Rectal smooth muscle tissue (tissue), 1 donor: ENCODE results near the gene DCBLD2.
"Not testable (repeated sequence)": the region's sequence is repeated elsewhere in the genome, so short reads cannot be mapped to it uniquely, and the experiment has no call there.

Source experiments
- H3K27ac ChIP-seq: one replicate; pipeline ENCODE4 v1.7.0; 2013; ENCODE audit warnings: low read depth, low read length, inconsistent platforms
- H3K27me3 ChIP-seq: one replicate; pipeline ENCODE4 v1.7.0; 2013; ENCODE audit warnings: low read length; ENCODE audit not compliant: control insufficient read depth, insufficient read depth
- H3K36me3 ChIP-seq: one replicate; pipeline ENCODE4 v1.7.0; 2013; ENCODE audit warnings: low read length; ENCODE audit not compliant: control insufficient read depth, insufficient read depth
- H3K4me1 ChIP-seq: one replicate; pipeline ENCODE4 v1.7.0; 2013; ENCODE audit warnings: low read length; ENCODE audit not compliant: control insufficient read depth, insufficient read depth
- H3K4me3 ChIP-seq: one replicate; pipeline ENCODE4 v1.7.0; 2013; ENCODE audit warnings: low read length
- H3K9ac ChIP-seq: one replicate; pipeline ENCODE4 v1.7.0; 2013; ENCODE audit warnings: low read length

The DCBLD2 gene

DNA sequence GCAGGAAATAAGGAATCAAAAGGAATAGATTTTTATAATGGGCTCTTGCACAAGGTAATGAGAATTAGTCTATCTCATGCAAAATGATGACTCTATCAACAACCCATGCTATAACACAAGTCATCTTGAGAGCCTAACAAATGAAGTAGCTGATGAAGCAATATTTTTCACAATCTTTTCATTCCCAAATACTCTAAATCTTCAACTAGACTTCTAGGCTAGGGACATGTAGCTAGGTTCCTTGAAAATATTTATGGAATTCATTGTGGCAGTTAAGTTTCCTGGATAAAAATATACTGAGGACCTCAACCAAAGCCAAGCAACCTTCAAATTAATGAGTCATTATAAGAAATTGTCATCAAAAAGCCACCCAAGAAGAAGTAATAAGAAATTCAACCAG is 55.4 kb downstream of the DCBLD2 start:
- H3K9ac ChIP-seq: no peak overlapping the region
- peaks cover 3% of the 10 kb centered on the region for H3K4me1 ChIP-seq
- H3K4me3 ChIP-seq: no peak overlapping the region
- no peaks in the 10 kb centered on the region for H3K27me3 ChIP-seq
- no peak overlapping the region for H3K27ac ChIP-seq
- H3K36me3 ChIP-seq: peaks cover 3% of the 10 kb centered on the region

DNA sequence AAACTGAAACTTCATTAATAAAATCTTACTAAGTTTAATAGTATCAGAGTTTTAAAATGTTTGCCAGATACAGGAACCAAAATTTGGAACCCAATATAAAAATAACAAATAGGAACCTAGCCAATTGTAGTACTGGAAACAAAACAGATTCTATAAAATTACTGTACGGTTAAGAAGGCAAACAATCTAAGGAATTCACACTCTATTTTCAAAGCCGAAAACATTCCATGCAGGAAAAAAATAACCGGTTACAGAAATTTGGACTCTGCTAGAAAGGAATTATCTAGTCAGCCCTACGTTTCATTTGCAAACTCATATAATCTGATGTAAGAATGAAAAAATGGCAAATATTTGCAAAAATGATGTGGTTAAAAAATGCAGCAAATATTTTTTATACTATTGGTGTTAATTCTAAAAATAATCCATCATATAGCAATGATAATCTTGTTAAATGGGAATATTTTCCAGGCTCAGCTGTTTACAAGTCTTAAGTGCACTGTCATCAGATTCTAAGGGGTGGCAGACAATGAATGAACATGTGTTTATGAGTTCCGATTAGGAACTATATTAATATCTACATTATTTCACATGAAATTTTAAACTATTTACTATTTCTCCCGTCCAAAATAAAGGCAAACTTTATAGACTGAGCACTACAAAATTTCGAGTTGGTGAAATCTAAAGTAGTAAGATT is 58.1 kb downstream of the DCBLD2 start:
- H3K9ac ChIP-seq: no peak overlapping the region
- H3K4me3 ChIP-seq: no peak overlapping the region
- H3K36me3 ChIP-seq: peaks cover 3% of the 10 kb centered on the region
- no peaks in the 10 kb centered on the region for H3K27me3 ChIP-seq
- H3K4me1 ChIP-seq: peaks cover 3% of the 10 kb centered on the region
- no peak overlapping the region for H3K27ac ChIP-seq

DNA sequence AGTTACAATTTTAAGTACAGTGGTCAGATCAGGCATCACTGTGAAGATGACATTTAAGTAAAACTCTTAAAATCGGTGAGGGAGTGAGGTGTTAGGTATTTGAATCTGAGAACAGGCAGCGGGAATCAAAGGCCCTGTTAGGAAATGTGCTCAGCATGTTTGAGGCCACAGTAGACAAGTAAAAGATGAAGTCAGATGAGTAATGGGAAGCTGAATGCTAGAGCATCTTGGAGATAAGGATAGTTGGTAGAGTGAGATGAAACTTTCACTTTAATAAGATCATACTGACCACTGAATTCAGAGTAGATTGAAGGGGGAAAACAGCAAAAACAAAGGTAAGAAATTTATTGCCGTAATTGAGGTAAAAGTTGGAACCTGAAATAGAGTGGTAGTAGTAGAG is 61.6 kb downstream of the DCBLD2 start:
- H3K27me3 ChIP-seq: no peaks in the 10 kb centered on the region
- no peak overlapping the region for H3K9ac ChIP-seq
- H3K27ac ChIP-seq: no peak overlapping the region
- H3K4me1 ChIP-seq: peaks cover 3% of the 10 kb centered on the region
- H3K4me3 ChIP-seq: no peak overlapping the region
- no peaks in the 10 kb centered on the region for H3K36me3 ChIP-seq

DNA sequence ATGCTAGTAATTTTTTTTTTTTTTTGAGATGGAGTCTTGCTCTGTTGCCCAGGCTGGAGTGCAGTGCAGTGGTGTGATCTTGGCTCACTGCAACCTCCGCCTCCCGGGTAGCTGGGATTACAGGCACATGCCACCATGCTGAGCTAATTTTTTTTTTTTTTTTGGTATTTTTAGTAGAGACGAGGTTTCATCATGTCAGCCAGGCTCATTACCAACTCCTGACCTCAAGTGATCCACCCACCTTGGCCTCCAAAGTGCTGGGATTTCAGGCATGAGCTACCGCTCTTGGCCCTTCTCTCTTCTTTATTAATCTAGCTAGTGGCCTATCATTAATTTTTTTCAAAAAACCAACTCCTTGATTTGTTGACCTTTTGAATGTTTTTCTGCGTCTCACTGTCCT is 70.4 kb downstream of the DCBLD2 start:
- not testable (repeated sequence) for H3K27me3 ChIP-seq

DNA sequence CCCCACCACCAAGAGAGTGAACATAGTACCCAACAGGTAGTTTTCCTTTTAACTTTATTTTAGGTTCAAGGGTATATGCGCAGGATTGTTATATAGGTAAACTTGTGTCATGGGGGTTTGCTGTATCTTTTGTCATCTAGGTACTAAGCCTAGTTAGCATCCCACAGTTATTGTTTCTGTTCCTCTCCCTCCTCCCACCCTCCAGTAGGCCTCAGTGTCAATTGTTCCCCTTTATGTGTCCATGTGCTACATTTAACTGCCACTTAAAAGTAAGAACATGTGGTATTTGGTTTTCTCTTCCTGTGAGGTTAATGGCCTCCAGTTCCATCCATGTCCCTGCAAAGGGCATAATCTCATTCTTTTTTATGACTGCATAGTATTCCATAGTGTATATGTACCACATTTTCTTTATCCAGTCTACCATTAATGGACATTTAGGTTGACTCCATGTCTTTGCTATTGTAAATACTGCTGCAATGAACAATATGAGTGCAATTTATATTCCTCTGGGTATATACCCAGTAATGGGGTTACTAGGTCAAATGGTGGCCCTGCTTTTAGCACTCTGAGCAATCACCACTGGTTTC is 72.2 kb downstream of the DCBLD2 start:
- Histone ChIP-seq H3K4me3 (no peak overlapping the region), H3K27ac (no peak overlapping the region), H3K27me3 (no peaks in the 10 kb centered on the region), H3K4me1 (no peaks in the 10 kb centered on the region), H3K9ac (no peak overlapping the region), H3K36me3 (no peaks in the 10 kb centered on the region)

More for the DNA sequence above, 70.4 kb downstream of the DCBLD2 start:
- H3K4me1 ChIP-seq, H3K36me3 ChIP-seq, H3K9ac ChIP-seq, H3K27ac ChIP-seq, H3K4me3 ChIP-seq: not testable (repeated sequence)

DNA sequence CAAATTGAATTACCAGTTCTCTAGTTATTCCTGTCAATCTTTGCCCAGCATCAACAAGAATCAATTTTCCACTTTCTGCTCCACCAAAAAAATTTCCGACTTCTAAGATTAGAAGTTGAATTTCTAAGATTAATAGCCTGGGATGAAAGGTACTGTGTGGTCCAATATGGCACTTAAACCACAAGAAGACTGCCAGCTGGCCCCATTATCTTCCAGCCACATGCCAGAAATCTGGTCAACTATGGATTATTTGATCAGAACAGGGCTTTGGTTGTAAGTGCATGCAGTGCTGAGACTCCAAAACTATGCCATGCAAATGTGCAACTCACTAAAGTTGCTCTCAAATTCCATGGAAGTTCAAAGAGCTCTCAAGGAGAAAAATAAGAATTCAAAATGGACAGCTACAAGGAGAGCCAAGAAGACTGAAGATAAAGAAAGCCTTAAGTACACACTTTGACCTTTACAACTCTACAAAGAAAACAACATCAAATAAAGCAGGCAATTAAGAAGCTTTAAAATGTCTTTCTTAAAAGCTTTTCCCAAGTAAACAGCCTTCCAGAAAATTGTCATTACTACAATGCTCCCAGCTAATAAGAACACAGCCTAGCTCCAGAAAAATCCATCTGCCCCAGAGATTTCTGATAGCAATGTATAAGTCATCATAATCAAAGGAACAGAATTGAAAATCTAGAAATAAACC is 74.1 kb downstream of the DCBLD2 start:
- H3K27ac ChIP-seq: no peak overlapping the region
- no peak overlapping the region for H3K4me3 ChIP-seq
- H3K9ac ChIP-seq: no peak overlapping the region
- no peaks in the 10 kb centered on the region for H3K27me3 ChIP-seq
- no peaks in the 10 kb centered on the region for H3K36me3 ChIP-seq
- no peaks in the 10 kb centered on the region for H3K4me1 ChIP-seq

DNA sequence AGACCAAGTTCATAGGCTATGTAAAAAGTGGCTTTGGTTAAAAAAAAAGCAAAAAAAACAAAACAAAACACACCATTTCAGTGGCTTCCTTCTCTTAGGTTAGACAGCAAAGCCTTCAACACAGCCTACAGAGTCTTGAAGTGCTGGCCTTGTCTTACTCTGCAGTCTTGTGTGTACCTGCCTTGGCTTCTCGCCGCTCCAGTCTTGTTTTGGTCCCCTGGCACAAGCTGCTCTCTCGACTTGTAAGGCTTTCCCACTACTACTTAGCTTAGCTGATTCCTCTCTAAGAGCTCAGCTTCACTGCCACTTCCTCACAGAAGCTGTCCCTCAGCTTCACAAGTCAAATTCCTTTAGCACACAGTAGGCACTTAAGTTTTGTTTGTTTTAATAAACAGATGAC is 75.4 kb downstream of the DCBLD2 start:
- H3K4me3 ChIP-seq: no peak overlapping the region
- H3K4me1 ChIP-seq: no peaks in the 10 kb centered on the region
- H3K36me3 ChIP-seq: no peaks in the 10 kb centered on the region
- H3K27me3 ChIP-seq: no peaks in the 10 kb centered on the region
- H3K9ac ChIP-seq: no peak overlapping the region
- H3K27ac ChIP-seq: no peak overlapping the region

DNA sequence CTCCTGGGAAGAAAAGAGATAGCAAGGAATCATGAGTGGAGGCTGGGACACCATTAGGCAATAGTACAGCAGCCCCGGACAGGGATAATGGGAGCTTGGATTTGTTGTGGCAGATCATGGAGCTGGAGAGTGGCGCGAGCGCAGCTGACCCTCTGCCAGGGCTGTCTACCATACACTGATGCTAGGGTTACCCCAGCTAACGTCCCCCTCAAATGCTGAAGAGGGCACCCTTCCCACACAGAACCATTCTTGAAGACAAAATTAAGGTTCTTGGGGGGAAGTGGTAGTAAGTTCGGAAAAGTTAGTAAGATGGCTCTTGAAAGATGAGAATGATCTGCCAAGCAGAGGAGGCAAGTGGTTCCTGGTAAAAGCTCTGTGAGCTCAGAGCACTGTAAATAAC is 77.2 kb downstream of the DCBLD2 start:
- no peak overlapping the region for H3K9ac ChIP-seq
- H3K4me3 ChIP-seq: no peak overlapping the region
- H3K36me3 ChIP-seq: no peaks in the 10 kb centered on the region
- no peak overlapping the region for H3K27ac ChIP-seq
- no peaks in the 10 kb centered on the region for H3K27me3 ChIP-seq
- no peaks in the 10 kb centered on the region for H3K4me1 ChIP-seq

DNA sequence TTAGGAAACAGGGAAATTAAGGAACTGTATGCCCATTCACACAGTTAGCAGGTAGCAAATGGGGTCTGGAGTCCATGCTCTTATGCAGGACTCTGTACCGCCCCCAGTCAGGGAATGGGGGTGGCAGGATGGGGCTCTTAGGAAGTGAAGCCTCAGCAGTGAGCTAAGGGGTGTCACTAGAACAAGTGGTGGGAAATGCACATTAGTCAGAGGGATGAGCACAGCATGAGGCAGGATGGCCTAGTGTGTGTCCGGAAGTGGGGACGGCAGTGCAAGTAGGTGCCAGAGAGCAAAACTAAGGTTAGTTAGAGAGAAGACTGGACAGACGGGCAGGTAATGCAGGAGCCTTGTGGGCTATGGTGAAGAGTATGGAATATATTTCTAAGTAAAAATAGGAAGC is 77.7 kb downstream of the DCBLD2 start:
- H3K4me3 ChIP-seq: no peak overlapping the region
- H3K4me1 ChIP-seq: no peaks in the 10 kb centered on the region
- no peak overlapping the region for H3K9ac ChIP-seq
- H3K27ac ChIP-seq: no peak overlapping the region
- H3K27me3 ChIP-seq: no peaks in the 10 kb centered on the region
- H3K36me3 ChIP-seq: no peaks in the 10 kb centered on the region

DNA sequence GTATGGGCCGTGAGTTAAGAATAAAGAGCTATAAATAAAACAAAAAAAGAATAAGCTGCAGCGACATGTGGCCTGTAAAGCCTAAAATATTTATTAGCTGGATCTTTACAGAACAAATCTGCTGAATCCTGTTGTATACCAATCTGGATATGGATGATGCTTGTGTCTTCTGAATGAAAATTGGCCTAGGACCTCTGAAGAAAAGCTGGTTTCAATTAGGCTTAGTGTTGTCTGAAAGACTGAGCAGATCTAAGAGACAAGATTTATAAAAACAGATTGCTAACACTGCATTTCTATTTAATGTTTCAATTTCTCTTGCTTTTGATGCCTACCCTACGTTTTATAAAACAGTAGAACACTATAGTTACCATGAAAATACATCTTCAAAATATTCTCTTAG is 80.4 kb downstream of the DCBLD2 start:
- Histone ChIP-seq H3K9ac (no peak overlapping the region), H3K4me3 (no peak overlapping the region), H3K4me1 (no peaks in the 10 kb centered on the region), H3K27me3 (no peaks in the 10 kb centered on the region), H3K27ac (no peak overlapping the region), H3K36me3 (no peaks in the 10 kb centered on the region)

DNA sequence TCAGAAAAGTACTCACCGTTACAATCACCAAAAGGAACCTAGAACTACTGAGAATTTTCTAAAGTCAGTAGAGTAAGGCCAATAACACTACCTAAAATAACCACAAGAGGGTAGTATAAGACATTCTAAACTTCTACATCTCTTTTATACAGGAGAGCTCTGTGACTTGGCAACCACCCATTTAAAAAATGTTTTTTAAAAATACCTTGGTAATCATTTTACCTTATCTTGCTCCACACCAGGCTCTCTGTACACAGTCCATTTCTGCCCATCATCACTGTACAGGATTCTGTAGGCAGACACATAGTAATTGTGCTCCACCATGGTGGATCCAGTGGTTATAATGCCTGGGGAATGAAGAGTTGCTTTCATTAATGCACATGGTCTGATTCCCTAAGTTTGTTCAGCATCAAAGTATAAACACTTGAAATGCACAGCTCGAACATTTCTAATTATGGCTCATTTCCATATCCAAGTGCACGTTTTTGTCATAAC is 83.9 kb downstream of the DCBLD2 start:
- H3K27ac ChIP-seq: no peak overlapping the region
- no peaks in the 10 kb centered on the region for H3K27me3 ChIP-seq
- H3K4me3 ChIP-seq: no peak overlapping the region
- H3K36me3 ChIP-seq: no peaks in the 10 kb centered on the region
- no peak overlapping the region for H3K9ac ChIP-seq
- H3K4me1 ChIP-seq: no peaks in the 10 kb centered on the region

DNA sequence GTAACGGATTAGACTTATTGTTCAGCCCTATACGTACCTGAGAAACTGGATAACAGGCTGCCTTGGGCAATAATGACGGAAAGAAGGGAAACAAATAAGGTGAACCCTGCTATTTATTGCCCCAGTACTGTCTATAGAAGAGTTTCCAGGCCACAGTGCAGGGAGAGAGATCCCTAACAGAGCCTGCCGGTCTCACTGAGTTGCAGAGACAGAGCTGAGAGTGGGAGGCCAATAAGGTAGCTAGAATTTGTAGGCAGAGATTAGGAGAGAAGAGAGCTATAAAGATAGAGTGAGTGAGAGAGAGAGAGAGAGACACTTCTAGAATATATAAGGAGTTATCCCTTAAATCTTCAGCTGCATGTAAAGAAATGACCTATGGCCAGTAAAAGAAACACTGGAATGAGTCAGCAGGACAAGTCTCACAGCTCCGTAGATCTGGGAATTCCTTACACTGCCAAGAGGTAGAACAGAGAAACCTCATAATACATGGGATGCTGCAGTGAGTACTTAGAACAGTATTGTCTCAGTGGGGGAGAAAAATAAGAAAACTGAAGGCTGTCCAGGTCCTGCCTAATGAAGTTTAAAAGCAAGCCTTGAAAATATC is 86.6 kb downstream of the DCBLD2 start:
- H3K27me3 ChIP-seq: no peaks in the 10 kb centered on the region
- no peak overlapping the region for H3K9ac ChIP-seq
- H3K36me3 ChIP-seq: no peaks in the 10 kb centered on the region
- H3K27ac ChIP-seq: no peak overlapping the region
- H3K4me3 ChIP-seq: no peak overlapping the region
- H3K4me1 ChIP-seq: no peaks in the 10 kb centered on the region
